ACC112 (cell line): ENCODE data around the gene PHOX2A.
A peak's percentile ranks its signal among the peaks of the same experiment; 100 is the strongest.
"Not testable (repeated sequence)": the region's sequence is repeated elsewhere in the genome, so short reads cannot be mapped to it uniquely, and the experiment has no call there.

Experiments
- H2AFZ ChIP-seq: fragments of 200-600 bp; sonication (generic); one replicate; pipeline ENCODE4 v1.6.0; 2017; ENCODE audit warnings: antibody characterized with exemption, low read length; ENCODE audit not compliant: unreplicated experiment
- H3K27ac ChIP-seq: fragments of 200-600 bp; sonication (generic); 2 replicates; pipeline ENCODE4 v1.5.1; 2014; ENCODE audit warnings: low read depth, mild to moderate bottlenecking, antibody characterized with exemption, low read length, moderate library complexity
- H3K27me3 ChIP-seq: fragments of 200-600 bp; sonication (generic); 2 replicates; pipeline ENCODE4 v1.6.1; 2014; ENCODE audit warnings: mild to moderate bottlenecking, antibody characterized with exemption, low read length, moderate library complexity, mixed read lengths; ENCODE audit not compliant: insufficient read depth
- H3K36me3 ChIP-seq: fragments of 200-600 bp; sonication (generic); 2 replicates; pipeline ENCODE4 v1.6.1; 2016; ENCODE audit warnings: mild to moderate bottlenecking, antibody characterized with exemption, low read length, moderate library complexity, mixed read lengths; ENCODE audit not compliant: insufficient read depth
- H3K4me1 ChIP-seq: fragments of 200-600 bp; sonication (generic); one replicate; pipeline ENCODE4 v1.6.1; 2016; ENCODE audit warnings: low read length, mixed read lengths; ENCODE audit not compliant: insufficient read depth, unreplicated experiment, control insufficient read depth
- H3K4me3 ChIP-seq: fragments of 200-600 bp; sonication (generic); 2 replicates; pipeline ENCODE4 v1.5.1; 2014; ENCODE audit warnings: mild to moderate bottlenecking, low read depth, low read length
- H3K79me2 ChIP-seq: fragments of 200-600 bp; sonication (generic); one replicate; pipeline ENCODE4 v1.6.0; 2016; ENCODE audit warnings: low read length; ENCODE audit not compliant: control insufficient read depth, unreplicated experiment, insufficient read depth

The PHOX2A gene

GRCh38 chr11:72267956-72268617, 24.1 kb upstream of the PHOX2A start:
- H3K79me2 ChIP-seq, result no peaks in the 10 kb centered on the region
- H3K4me1 ChIP-seq, result peaks cover 10% of the 10 kb centered on the region
- no peaks in the 10 kb centered on the region for H3K36me3 ChIP-seq
- no peak overlapping the region for H3K27ac ChIP-seq
- H3K4me3 ChIP-seq, result no peak overlapping the region
- no peaks in the 10 kb centered on the region for H3K27me3 ChIP-seq
- H2AFZ ChIP-seq, result no peak overlapping the region

GRCh38 chr11:72266960-72267359, 23.0 kb upstream of the PHOX2A start:
- not testable (repeated sequence) for H3K27ac ChIP-seq, H3K79me2 ChIP-seq, H3K36me3 ChIP-seq, H3K4me3 ChIP-seq, H2AFZ ChIP-seq, H3K27me3 ChIP-seq
- H3K4me1 ChIP-seq, result peaks cover 12% of the 10 kb centered on the region

GRCh38 chr11:72265951-72266350, 22.0 kb upstream of the PHOX2A start:
- no peaks in the 10 kb centered on the region for H3K36me3 ChIP-seq
- no peak overlapping the region for H3K27ac ChIP-seq
- H2AFZ ChIP-seq, result peak overlapping the region; percentile 43
- H3K27me3 ChIP-seq, result no peaks in the 10 kb centered on the region
- no peak overlapping the region for H3K4me3 ChIP-seq
- H3K4me1 ChIP-seq, result peaks cover 12% of the 10 kb centered on the region
- H3K79me2 ChIP-seq, result no peaks in the 10 kb centered on the region

- peak overlapping the region; percentile 38; the same call in 1 of the 2 replicates for H3K27ac ChIP-seq
- H3K4me3 ChIP-seq, result no peak overlapping the region
- no peaks in the 10 kb centered on the region for H3K27me3 ChIP-seq
- H3K4me1 ChIP-seq, result peaks cover 10% of the 10 kb centered on the region
- H3K36me3 ChIP-seq, result no peaks in the 10 kb centered on the region
- peak overlapping the region; percentile 58 for H2AFZ ChIP-seq
- no peaks in the 10 kb centered on the region for H3K79me2 ChIP-seq
Measured at GRCh38 chr11:72263361-72263760, 19.4 kb upstream of the PHOX2A start.

- Histone ChIP-seq H2AFZ (no peak overlapping the region), H3K4me1 (peaks cover 4% of the 10 kb centered on the region), H3K27ac (no peak overlapping the region), H3K79me2 (no peaks in the 10 kb centered on the region), H3K36me3 (no peaks in the 10 kb centered on the region), H3K27me3 (peaks cover 9% of the 10 kb centered on the region), H3K4me3 (no peak overlapping the region)
Measured at GRCh38 chr11:72260574-72260973, 16.6 kb upstream of the PHOX2A start.

- no peak overlapping the region for H3K27ac ChIP-seq
- H2AFZ ChIP-seq, result no peak overlapping the region
- H3K79me2 ChIP-seq, result no peaks in the 10 kb centered on the region
- H3K4me1 ChIP-seq, result peaks cover 4% of the 10 kb centered on the region
- H3K4me3 ChIP-seq, result no peak overlapping the region
- H3K36me3 ChIP-seq, result no peaks in the 10 kb centered on the region
- peaks cover 18% of the 10 kb centered on the region for H3K27me3 ChIP-seq
Measured at GRCh38 chr11:72259490-72259889, 15.5 kb upstream of the PHOX2A start.

DNA sequence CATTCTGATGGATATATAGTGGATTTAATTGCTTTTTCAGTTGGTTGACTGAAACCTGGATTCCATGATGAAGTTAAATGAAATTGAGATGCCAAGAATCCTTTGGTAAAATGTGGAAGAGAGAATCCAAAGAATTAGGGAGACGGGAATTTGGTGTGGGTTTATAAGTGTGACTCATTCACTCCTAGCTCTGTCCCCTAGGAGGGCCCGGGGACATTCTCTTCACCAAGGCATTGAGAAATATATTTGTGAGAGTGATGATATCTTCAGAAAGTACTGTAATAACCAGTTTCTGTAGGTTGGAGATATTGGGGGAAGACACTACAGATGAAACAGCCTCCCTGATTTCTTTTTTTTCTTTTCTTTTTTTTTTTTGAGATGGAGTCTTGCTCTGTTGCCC, 13.6 kb upstream of the PHOX2A start:
- Histone ChIP-seq H3K4me1 (no peaks in the 10 kb centered on the region), H3K79me2 (no peaks in the 10 kb centered on the region), H3K27me3 (peaks cover 29% of the 10 kb centered on the region), H3K27ac (no peak overlapping the region), H2AFZ (no peak overlapping the region), H3K4me3 (no peak overlapping the region), H3K36me3 (0 out of 2 replicates have a peak, but pooled peaks cover 2% of the 10 kb centered on the region)

GRCh38 chr11:72254299-72254993, 10.5 kb upstream of the PHOX2A start:
- Histone ChIP-seq H3K27me3 (peaks cover 29% of the 10 kb centered on the region), H3K36me3 (0 out of 2 replicates have a peak, but pooled peaks cover 2% of the 10 kb centered on the region), H3K4me1 (no peaks in the 10 kb centered on the region), H3K27ac (no peak overlapping the region), H2AFZ (no peak overlapping the region), H3K79me2 (no peaks in the 10 kb centered on the region), H3K4me3 (no peak overlapping the region)

DNA sequence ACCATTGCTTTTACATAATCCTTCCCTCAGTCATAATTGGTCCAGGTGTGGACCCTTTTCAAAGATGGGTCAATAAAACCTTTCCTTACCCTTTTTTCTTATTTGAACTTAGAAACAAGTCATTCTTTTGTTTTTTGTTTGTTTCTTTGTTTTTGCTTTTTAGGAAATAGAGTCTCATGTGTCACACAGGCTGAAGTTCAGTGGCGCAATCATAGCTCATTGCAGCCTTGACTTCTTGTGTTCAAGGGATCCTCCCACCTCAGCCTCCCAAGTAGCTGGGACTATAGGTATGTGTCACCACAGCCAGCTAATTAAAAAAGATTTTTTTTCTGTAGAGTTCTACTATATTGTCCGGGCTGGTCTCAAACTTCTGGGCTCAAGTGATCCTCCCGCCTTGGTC, 9.4 kb upstream of the PHOX2A start:
- peaks cover 29% of the 10 kb centered on the region for H3K27me3 ChIP-seq
- H3K36me3 ChIP-seq, result 0 out of 2 replicates have a peak, but pooled peaks cover 2% of the 10 kb centered on the region
- H3K79me2 ChIP-seq, result no peaks in the 10 kb centered on the region
- H3K4me1 ChIP-seq, result no peaks in the 10 kb centered on the region
- no peak overlapping the region for H2AFZ ChIP-seq
- H3K4me3 ChIP-seq, result no peak overlapping the region
- H3K27ac ChIP-seq, result no peak overlapping the region

GRCh38 chr11:72251614-72252013, 7.6 kb upstream of the PHOX2A start:
- Histone ChIP-seq H3K36me3 (0 out of 2 replicates have a peak, but pooled peaks cover 2% of the 10 kb centered on the region), H3K27ac (no peak overlapping the region), H3K4me3 (no peak overlapping the region), H3K79me2 (no peaks in the 10 kb centered on the region), H3K4me1 (no peaks in the 10 kb centered on the region), H2AFZ (no peak overlapping the region), H3K27me3 (peaks cover 34% of the 10 kb centered on the region)
